HG03565 (cell line): Measurements from ENCODE around the gene SLC43A3.
"Not testable (repeated sequence)": the region's sequence is repeated elsewhere in the genome, so short reads cannot be mapped to it uniquely, and the experiment has no call there.

Experiments
- ATAC-seq: cut with Tn5 transposase; IDR thresholded peaks from one replicate; pipeline ENCODE4 v1.9.1; 2021; ENCODE audit warnings: mild to moderate bottlenecking, moderate library complexity; ENCODE audit not compliant: unreplicated experiment

SLC43A3 gene

GRCh38 chr11:57387289-57388030 lies 39.5 kb downstream of the SLC43A3 start:
- no peak for ATAC-seq

- no peak for ATAC-seq
These were observed 40.6 kb downstream of the SLC43A3 start for GRCh38 chr11:57386178-57386940.

GRCh38 chr11:57380975-57381374 lies 45.9 kb downstream of the SLC43A3 start, which contains the start of gene PRG3:
Gene PRG3, minus strand, starts transcription at chr11:57381150. Its CDS starts 442 bp downstream, at chr11:57380708.
- no peak for ATAC-seq

- no peak for ATAC-seq
These were observed 47.2 kb downstream of the SLC43A3 start for GRCh38 chr11:57379732-57380131.

- ATAC-seq = no peak
These were observed 48.7 kb downstream of the SLC43A3 start for GRCh38 chr11:57378186-57378585.

GRCh38 chr11:57377107-57377506 lies 49.8 kb downstream of the SLC43A3 start:
- no peak for ATAC-seq

- no peak for ATAC-seq
These were observed 50.5 kb downstream of the SLC43A3 start for GRCh38 chr11:57376095-57377090.

- ATAC-seq = no peak
These were observed 51.4 kb downstream of the SLC43A3 start for GRCh38 chr11:57375490-57375889.

GRCh38 chr11:57374966-57375365 lies 52.0 kb downstream of the SLC43A3 start:
- ATAC-seq = no peak

- ATAC-seq = no peak
These were observed 53.8 kb downstream of the SLC43A3 start for GRCh38 chr11:57373146-57373545.

GRCh38 chr11:57370941-57371340 lies 56.0 kb downstream of the SLC43A3 start:
- ATAC-seq = no peak

- ATAC-seq = no peak
These were observed 56.7 kb downstream of the SLC43A3 start for GRCh38 chr11:57370251-57370650.

GRCh38 chr11:57368845-57369232 lies 58.1 kb downstream of the SLC43A3 start:
- ATAC-seq = no peak

GRCh38 chr11:57368106-57368844 lies 58.6 kb downstream of the SLC43A3 start:
- no peak for ATAC-seq

GRCh38 chr11:57364851-57365660 lies 61.9 kb downstream of the SLC43A3 start:
- ATAC-seq = no peak

GRCh38 chr11:57363131-57364080 lies 63.5 kb downstream of the SLC43A3 start:
- no peak for ATAC-seq

GRCh38 chr11:57361926-57362325 lies 65.0 kb downstream of the SLC43A3 start:
- no peak for ATAC-seq

GRCh38 chr11:57361420-57361819 lies 65.5 kb downstream of the SLC43A3 start:
- not testable (repeated sequence) for ATAC-seq
